ENCODE data around the gene VPS36. TPM values are rescaled to one million over a fixed set of nuclear protein-coding genes. Genes with fewer than 3 reads are reported as not detected.
A peak's percentile ranks its signal among the peaks of the same experiment; 100 is the strongest.

VPS36 gene
- total and polyA plus RNA-seq, 9 of the 15 experiments (the other 6 are each of a cell fraction or from before 2014, with no cell fraction given), result 8.4 to 30.6 (median 23.7) TPM

DNA sequence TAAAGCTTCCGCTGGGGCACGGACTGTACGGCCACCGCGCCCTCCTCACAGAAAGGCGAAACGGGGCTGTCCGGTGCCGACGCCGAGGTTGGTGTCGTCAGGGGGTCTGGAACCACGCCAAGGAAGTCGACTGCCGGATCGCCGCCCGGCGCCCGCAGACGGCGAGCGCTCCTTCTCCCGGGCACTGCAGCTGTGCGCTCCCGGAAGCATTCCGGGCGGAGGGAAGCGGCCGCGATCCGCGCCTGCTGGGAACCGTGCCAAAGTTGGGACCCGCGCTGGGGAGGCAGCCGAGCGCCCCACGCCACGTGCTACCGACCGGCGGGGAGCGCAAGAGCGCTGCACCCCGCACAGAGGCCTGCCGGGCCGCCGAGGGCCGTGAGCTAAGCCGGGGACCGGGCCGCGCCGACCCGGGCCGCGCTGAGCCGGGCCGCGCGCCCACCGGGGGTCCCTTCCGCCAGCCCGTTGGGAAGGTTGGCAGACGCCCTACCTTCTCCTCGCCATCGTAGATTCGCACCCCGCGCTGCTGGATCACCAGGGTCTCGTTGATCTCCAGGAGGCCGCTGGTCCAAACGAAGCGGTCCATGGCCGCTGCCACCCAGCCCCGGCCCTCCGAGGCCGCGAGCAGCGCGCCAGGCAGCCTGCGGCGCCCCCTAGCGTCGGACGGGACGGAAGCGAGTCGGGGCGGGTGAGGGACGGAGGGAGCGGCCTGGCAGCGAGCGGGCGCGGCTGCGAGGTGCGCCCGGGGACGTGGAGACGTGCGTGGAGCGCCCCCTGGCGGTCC, at the start of gene VPS36 (continued):
- TF ChIP-seq, protein P1, sequence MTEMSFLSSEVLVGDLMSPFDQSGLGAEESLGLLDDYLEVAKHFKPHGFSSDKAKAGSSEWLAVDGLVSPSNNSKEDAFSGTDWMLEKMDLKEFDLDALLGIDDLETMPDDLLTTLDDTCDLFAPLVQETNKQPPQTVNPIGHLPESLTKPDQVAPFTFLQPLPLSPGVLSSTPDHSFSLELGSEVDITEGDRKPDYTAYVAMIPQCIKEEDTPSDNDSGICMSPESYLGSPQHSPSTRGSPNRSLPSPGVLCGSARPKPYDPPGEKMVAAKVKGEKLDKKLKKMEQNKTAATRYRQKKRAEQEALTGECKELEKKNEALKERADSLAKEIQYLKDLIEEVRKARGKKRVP (CRISPR knock-in tag; IDR thresholded peaks at IDR 0.05), result no peak
- TF ChIP-seq ZNF764 (CRISPR knock-in tag; IDR thresholded peaks at IDR 0.05; ENCODE audit: low read depth), result no peak
- peak; percentile 65 for TF ChIP-seq SMC3 (conservative IDR thresholded peaks at IDR 0.05; ENCODE audit: insufficient read depth, low read depth, low read length)
- peak; percentile 24 for TF ChIP-seq ZFP36 (IDR thresholded peaks at IDR 0.05; ENCODE audit: low read depth, low read length, partially characterized antibody)
- TF ChIP-seq, protein P2, sequence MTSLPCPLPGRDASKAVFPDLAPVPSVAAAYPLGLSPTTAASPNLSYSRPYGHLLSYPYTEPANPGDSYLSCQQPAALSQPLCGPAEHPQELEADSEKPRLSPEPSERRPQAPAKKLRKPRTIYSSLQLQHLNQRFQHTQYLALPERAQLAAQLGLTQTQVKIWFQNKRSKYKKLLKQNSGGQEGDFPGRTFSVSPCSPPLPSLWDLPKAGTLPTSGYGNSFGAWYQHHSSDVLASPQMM (CRISPR knock-in tag; IDR thresholded peaks at IDR 0.05), result no peak
- TF ChIP-seq, protein P3, sequence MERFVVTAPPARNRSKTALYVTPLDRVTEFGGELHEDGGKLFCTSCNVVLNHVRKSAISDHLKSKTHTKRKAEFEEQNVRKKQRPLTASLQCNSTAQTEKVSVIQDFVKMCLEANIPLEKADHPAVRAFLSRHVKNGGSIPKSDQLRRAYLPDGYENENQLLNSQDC (CRISPR knock-in tag; IDR thresholded peaks at IDR 0.05), result peak; percentile 70; the same call in 1 of the 2 replicates
- no peak for TF ChIP-seq RAD51 (IDR thresholded peaks at IDR 0.05; ENCODE audit: borderline replicate concordance, low read depth)
- no peak for TF ChIP-seq ZNF41 (CRISPR knock-in tag; conservative IDR thresholded peaks at IDR 0.05)
- TF ChIP-seq, protein P4, sequence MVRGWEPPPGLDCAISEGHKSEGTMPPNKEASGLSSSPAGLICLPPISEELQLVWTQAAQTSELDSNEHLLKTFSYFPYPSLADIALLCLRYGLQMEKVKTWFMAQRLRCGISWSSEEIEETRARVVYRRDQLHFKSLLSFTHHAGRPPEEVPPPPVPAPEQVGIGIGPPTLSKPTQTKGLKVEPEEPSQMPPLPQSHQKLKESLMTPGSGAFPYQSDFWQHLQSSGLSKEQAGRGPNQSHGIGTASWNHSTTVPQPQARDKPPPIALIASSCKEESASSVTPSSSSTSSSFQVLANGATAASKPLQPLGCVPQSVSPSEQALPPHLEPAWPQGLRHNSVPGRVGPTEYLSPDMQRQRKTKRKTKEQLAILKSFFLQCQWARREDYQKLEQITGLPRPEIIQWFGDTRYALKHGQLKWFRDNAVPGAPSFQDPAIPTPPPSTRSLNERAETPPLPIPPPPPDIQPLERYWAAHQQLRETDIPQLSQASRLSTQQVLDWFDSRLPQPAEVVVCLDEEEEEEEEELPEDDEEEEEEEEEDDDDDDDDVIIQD (CRISPR knock-in tag; IDR thresholded peaks at IDR 0.05), result 0 out of 2 replicates have a peak, but pooled peaks have one; percentile 49
- TF ChIP-seq ZNF668 (CRISPR knock-in tag; IDR thresholded peaks at IDR 0.05), result no peak
- TF ChIP-seq SOX6 (IDR thresholded peaks at IDR 0.05), result peak; percentile 68; the same call in 1 of the 2 replicates
- TF ChIP-seq NCOA1 (IDR thresholded peaks at IDR 0.05; ENCODE audit: low read depth), result no peak
- TF ChIP-seq, protein P5, sequence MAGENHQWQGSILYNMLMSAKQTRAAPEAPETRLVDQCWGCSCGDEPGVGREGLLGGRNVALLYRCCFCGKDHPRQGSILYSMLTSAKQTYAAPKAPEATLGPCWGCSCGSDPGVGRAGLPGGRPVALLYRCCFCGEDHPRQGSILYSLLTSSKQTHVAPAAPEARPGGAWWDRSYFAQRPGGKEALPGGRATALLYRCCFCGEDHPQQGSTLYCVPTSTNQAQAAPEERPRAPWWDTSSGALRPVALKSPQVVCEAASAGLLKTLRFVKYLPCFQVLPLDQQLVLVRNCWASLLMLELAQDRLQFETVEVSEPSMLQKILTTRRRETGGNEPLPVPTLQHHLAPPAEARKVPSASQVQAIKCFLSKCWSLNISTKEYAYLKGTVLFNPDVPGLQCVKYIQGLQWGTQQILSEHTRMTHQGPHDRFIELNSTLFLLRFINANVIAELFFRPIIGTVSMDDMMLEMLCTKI (IDR thresholded peaks at IDR 0.05; ENCODE audit: partially characterized antibody), result no peak
- TF ChIP-seq, protein P6, sequence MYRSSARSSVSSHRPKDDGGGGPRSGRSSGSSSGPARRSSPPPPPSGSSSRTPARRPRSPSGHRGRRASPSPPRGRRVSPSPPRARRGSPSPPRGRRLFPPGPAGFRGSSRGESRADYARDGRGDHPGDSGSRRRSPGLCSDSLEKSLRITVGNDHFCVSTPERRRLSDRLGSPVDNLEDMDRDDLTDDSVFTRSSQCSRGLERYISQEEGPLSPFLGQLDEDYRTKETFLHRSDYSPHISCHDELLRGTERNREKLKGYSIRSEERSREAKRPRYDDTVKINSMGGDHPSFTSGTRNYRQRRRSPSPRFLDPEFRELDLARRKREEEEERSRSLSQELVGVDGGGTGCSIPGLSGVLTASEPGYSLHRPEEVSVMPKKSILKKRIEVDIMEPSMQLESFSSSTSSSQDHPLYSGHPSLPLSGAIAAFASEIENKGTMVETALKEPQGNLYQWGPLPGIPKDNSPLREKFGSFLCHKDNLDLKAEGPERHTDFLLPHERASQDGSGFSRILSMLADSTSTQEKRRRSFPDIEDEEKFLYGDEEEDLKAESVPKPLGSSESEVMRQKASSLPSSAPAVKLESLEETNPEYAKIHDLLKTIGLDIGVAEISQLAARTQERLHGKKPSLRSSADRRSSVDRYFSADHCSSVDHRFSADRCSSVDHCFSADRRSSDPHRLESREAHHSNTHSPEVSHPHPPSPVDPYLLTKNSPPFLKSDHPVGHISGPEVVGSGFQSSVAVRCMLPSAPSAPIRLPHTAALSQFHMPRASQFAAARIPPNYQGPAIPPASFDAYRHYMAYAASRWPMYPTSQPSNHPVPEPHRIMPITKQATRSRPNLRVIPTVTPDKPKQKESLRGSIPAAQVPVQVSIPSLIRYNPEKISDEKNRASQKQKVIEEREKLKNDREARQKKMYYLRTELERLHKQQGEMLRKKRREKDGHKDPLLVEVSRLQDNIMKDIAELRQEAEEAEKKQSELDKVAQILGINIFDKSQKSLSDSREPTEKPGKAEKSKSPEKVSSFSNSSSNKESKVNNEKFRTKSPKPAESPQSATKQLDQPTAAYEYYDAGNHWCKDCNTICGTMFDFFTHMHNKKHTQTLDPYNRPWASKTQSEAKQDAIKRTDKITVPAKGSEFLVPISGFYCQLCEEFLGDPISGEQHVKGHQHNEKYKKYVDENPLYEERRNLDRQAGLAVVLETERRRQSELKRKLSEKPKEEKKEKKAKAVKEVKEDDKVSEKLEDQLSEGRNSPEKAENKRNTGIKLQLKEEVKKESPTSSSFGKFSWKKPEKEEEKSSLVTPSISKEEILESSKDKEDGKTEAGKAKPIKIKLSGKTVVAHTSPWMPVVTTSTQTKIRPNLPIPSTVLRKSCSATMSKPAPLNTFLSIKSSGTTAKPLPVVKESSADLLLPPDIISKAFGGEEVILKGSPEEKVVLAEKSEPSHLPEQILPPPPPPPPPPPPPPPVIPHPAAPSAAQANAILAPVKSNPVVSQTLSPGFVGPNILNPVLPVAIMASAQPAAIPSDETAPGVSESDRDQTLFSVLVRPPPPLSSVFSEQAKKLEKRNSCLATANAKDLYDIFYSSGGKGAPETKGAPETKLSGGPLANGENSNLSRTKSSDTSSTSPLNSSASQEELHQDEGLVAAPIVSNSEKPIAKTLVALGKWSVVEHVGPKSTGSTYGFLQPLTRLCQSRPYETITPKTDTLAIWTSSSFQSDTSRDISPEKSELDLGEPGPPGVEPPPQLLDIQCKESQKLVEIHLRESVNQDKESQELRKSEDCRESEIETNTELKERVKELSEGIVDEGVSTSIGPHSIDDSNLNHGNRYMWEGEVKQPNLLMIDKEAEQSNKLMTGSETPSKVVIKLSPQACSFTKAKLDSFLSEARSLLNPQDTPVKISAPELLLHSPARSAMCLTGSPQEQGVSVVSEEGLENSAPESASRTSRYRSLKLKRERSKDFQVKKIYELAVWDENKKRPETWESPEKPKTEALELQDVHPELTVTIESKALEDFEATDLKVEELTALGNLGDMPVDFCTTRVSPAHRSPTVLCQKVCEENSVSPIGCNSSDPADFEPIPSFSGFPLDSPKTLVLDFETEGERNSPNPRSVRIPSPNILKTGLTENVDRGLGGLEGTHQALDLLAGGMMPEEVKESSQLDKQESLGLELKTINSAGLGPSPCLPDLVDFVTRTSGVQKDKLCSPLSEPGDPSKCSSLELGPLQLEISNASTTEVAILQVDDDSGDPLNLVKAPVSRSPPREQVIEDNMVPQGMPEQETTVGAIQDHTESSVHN (IDR thresholded peaks at IDR 0.05; ENCODE audit: borderline replicate concordance in 1 of 2, low read depth in 1 of 2), result no peak
